HepG2 (cell line): ENCODE results near the gene HOXD12.

ENCODE experiments used
- CHCHD3 ChIP-seq: sonication (generic); formaldehyde crosslinking; IDR thresholded peaks from 2 replicates; pipeline ENCODE4 v1.8.0; 2022; ENCODE audit warnings: mild to moderate bottlenecking, missing genetic modification reagents, moderate library complexity
- NFIC ChIP-seq: IDR thresholded peaks from 2 replicates; pipeline ENCODE4 v1.6.1; 2012; ENCODE audit warnings: mild to moderate bottlenecking, low read length, inconsistent platforms
- POGZ ChIP-seq: sonication (generic); formaldehyde crosslinking; IDR thresholded peaks from 2 replicates; pipeline ENCODE4 v1.4.0; 2020; ENCODE audit warnings: mild to moderate bottlenecking, missing genetic modification reagents
- TF ChIP-seq, protein P1 (sequence below): sonication (generic); formaldehyde crosslinking; conservative IDR thresholded peaks from 2 replicates; pipeline ENCODE4 v1.4.0; 2020; ENCODE audit warnings: missing genetic modification reagents
- TF ChIP-seq, protein P2 (sequence below): sonication (generic); formaldehyde crosslinking; IDR thresholded peaks from 2 replicates; pipeline ENCODE4 v1.5.0; 2020; ENCODE audit warnings: mild to moderate bottlenecking, missing genetic modification reagents, moderate library complexity
- TF ChIP-seq, protein P3 (sequence below): sonication (generic); formaldehyde crosslinking; IDR thresholded peaks from 2 replicates; pipeline ENCODE4 v1.4.0; 2020; ENCODE audit warnings: missing genetic modification reagents

DNA sequence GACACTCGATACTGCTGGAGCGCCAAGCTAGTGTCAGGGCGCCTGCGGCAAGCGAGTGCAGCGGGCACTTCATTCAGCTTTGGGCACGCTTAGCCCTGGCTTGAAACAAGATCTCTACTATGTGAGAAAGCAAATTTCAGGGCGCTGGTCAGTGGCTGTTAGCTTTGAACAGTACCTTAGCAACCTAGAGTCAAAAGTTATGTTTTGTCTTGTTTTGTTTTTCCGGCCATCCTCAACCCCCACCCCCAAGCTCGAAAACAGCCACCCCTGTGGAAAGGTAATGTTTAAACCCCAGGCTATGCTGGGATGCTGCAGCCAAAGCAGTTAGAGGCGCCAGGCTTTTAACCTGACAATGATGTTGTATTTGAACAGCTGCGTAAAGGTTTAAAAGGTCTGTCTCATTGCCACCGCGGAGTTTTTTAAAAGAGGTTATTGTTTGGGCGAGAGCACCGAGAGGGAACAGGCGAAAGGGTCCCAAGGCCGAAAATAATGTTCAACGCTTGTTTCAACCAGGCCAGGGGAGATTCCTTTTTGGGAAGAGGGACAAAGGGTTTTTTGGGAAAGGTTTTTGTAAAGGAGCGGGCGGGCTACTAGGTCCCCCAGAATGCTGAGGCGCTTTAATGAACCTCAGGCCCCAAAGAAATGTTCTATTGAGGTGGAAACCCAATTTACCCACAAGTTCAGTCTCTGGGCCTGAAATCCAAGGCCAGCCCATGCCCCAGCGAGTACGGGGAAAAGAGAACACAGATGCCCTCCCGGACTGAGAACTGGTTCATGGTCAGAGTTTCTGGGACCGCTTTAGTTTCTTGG is 14.7 kb downstream of the HOXD12 start:
- TF ChIP-seq, protein P1, sequence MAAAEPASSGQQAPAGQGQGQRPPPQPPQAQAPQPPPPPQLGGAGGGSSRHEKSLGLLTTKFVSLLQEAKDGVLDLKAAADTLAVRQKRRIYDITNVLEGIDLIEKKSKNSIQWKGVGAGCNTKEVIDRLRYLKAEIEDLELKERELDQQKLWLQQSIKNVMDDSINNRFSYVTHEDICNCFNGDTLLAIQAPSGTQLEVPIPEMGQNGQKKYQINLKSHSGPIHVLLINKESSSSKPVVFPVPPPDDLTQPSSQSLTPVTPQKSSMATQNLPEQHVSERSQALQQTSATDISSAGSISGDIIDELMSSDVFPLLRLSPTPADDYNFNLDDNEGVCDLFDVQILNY (CRISPR knock-in tag): no peak
- TF ChIP-seq POGZ (CRISPR knock-in tag): no peak
- no peak for TF ChIP-seq NFIC
- TF ChIP-seq, protein P2, sequence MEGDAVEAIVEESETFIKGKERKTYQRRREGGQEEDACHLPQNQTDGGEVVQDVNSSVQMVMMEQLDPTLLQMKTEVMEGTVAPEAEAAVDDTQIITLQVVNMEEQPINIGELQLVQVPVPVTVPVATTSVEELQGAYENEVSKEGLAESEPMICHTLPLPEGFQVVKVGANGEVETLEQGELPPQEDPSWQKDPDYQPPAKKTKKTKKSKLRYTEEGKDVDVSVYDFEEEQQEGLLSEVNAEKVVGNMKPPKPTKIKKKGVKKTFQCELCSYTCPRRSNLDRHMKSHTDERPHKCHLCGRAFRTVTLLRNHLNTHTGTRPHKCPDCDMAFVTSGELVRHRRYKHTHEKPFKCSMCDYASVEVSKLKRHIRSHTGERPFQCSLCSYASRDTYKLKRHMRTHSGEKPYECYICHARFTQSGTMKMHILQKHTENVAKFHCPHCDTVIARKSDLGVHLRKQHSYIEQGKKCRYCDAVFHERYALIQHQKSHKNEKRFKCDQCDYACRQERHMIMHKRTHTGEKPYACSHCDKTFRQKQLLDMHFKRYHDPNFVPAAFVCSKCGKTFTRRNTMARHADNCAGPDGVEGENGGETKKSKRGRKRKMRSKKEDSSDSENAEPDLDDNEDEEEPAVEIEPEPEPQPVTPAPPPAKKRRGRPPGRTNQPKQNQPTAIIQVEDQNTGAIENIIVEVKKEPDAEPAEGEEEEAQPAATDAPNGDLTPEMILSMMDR (CRISPR knock-in tag): no peak
- TF ChIP-seq, protein P3, sequence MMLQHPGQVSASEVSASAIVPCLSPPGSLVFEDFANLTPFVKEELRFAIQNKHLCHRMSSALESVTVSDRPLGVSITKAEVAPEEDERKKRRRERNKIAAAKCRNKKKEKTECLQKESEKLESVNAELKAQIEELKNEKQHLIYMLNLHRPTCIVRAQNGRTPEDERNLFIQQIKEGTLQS (CRISPR knock-in tag): no peak
- no peak for TF ChIP-seq CHCHD3 (CRISPR knock-in tag)
